ENCODE data around the gene CSTPP1.

The CSTPP1 gene

DNA sequence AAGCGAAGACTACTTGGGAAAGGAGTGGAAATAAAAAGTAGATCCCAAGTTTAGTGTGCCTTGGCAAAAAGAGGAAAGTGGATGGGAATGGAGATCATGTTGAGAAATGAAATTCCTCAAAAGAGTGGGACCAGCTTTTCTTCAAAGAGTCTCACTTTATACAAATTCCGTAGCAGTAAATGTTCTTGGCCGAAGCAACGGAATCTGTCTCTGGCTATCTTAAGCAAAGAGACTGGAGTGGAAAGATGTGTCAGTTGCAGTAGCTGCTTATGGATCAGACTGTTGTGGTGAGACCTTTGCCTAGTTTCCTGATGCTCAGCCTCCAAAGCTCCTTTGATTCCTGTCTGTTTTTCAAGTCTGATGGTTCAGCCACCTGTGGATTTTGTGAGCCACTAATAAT is 73.6 kb downstream of the CSTPP1 start:
- TF ChIP-seq, protein P1, sequence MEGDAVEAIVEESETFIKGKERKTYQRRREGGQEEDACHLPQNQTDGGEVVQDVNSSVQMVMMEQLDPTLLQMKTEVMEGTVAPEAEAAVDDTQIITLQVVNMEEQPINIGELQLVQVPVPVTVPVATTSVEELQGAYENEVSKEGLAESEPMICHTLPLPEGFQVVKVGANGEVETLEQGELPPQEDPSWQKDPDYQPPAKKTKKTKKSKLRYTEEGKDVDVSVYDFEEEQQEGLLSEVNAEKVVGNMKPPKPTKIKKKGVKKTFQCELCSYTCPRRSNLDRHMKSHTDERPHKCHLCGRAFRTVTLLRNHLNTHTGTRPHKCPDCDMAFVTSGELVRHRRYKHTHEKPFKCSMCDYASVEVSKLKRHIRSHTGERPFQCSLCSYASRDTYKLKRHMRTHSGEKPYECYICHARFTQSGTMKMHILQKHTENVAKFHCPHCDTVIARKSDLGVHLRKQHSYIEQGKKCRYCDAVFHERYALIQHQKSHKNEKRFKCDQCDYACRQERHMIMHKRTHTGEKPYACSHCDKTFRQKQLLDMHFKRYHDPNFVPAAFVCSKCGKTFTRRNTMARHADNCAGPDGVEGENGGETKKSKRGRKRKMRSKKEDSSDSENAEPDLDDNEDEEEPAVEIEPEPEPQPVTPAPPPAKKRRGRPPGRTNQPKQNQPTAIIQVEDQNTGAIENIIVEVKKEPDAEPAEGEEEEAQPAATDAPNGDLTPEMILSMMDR (conservative IDR thresholded peaks at IDR 0.05; ENCODE audit: low read depth, low read length): no peak
- Histone ChIP-seq H4K20me1 (ENCODE audit: insufficient read depth) (no peaks in the 10 kb centered on the region), H3K27ac (no peak overlapping the region), H3K4me2 (no peak overlapping the region), H2AFZ (ENCODE audit: low read depth) (no peak overlapping the region), H3K4me1 (ENCODE audit: low read depth, poor library complexity, severe bottlenecking) (peaks cover 6% of the 10 kb centered on the region), H3K79me2 (ENCODE audit: insufficient read depth, low read depth) (no peaks in the 10 kb centered on the region), H3K9ac (no peak overlapping the region), H3K27me3 (ENCODE audit: insufficient read depth, low read depth) (no peaks in the 10 kb centered on the region), H3K36me3 (ENCODE audit: insufficient read depth) (no peaks in the 10 kb centered on the region), H3K4me3 (IDR thresholded peaks at IDR 0.05; ENCODE audit: insufficient read depth, low read depth, low read length) (no peak overlapping the region)

DNA sequence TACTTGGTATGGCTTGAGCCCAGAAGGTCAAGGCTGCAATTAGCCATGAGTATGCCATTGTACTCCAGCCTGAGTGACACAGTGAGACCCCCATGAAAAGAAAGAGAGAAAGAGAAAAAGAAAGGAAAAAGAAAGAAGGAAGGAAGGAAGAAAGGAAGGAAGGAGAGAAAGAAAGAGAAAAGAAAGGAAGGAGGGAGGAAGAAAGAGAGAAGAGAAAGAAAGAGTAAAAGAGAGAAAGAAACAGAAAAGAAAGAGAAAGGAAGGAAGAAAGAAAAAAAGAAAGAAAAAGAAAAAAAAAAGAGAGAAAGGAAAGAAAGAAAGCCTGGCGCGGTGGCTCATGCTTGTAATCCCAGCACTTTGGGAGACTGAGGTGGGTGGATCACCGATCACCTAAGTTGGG is 77.5 kb downstream of the CSTPP1 start:
- Histone ChIP-seq H3K36me3 (ENCODE audit: insufficient read depth) (no peaks in the 10 kb centered on the region), H3K9ac (no peak overlapping the region), H3K27ac (no peak overlapping the region), H3K27me3 (ENCODE audit: insufficient read depth, low read depth) (no peaks in the 10 kb centered on the region), H3K4me3 (IDR thresholded peaks at IDR 0.05; ENCODE audit: insufficient read depth, low read depth, low read length) (no peak overlapping the region), H3K4me2 (no peak overlapping the region), H3K79me2 (ENCODE audit: insufficient read depth, low read depth) (no peaks in the 10 kb centered on the region), H2AFZ (ENCODE audit: low read depth) (no peak overlapping the region), H4K20me1 (ENCODE audit: insufficient read depth) (no peaks in the 10 kb centered on the region), H3K4me1 (ENCODE audit: low read depth, poor library complexity, severe bottlenecking) (peaks cover 12% of the 10 kb centered on the region)
- TF ChIP-seq, protein P1 (conservative IDR thresholded peaks at IDR 0.05; ENCODE audit: low read depth, low read length): no peak

DNA sequence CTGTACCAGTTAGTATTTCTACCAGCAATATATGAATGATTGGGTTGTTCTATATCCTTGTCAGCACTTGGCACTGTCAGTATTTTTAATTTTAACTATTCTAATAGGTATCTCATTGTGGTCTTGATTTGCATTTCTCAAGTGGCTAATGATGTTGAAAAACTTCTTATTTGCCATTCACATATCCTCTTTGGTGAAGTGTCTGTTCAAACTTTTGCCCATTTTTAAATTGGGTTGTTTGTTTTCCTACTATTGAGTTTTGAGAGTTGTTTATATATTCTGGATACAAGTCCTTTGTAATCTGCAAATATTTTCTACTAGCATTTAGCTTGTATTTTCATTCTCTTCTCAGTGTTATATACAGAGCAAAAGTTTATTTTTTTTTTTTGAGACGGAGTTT is 82.1 kb downstream of the CSTPP1 start:
- H3K36me3 ChIP-seq (ENCODE audit: insufficient read depth): no peaks in the 10 kb centered on the region
- H4K20me1 ChIP-seq (ENCODE audit: insufficient read depth): no peaks in the 10 kb centered on the region
- no peak overlapping the region for H3K9ac ChIP-seq
- no peaks in the 10 kb centered on the region for H3K27me3 ChIP-seq (ENCODE audit: insufficient read depth, low read depth)
- no peak overlapping the region for H3K4me3 ChIP-seq (IDR thresholded peaks at IDR 0.05; ENCODE audit: insufficient read depth, low read depth, low read length)
- TF ChIP-seq, protein P1 (conservative IDR thresholded peaks at IDR 0.05; ENCODE audit: low read depth, low read length): no peak
- H3K79me2 ChIP-seq (ENCODE audit: insufficient read depth, low read depth): no peaks in the 10 kb centered on the region
- H2AFZ ChIP-seq (ENCODE audit: low read depth): no peak overlapping the region
- H3K4me2 ChIP-seq: no peak overlapping the region
- no peak overlapping the region for H3K27ac ChIP-seq
- H3K4me1 ChIP-seq (ENCODE audit: low read depth, poor library complexity, severe bottlenecking): peaks cover 52% of the 10 kb centered on the region

DNA sequence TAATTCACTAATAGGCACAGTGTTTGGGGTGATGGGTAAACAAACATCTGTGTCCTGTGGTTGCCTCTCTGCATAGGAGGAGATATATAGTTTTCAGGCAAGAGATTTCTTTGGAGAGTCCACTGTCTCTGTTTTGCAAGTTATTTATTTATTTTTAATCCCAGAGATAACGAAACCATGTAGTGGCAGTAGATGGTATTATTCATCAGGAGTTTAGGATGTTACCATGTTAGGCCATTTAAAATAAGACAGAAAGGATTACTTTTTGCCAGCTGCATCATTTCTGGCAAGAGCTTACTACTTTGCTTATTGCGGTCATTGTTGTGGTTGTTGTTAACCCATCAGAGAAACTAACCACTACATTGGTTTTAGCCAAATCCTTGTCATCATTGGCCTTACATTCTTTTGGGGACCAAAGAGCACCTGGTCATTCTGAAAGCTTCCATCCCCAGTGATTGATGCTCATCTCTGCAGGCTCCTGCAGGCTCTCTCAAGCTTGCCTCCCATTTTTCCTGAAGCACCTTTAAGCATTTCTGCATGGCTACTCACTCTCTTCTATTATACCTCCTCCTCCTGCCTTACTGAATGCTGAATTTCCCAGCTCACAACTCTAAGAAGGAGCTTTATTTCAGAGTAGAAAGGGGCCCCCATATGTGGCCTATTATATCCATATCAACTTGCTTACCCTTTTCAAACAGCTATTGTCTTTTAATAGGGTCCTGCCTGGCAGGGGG is 84.4 kb downstream of the CSTPP1 start:
- Histone ChIP-seq H3K4me3 (IDR thresholded peaks at IDR 0.05; ENCODE audit: insufficient read depth, low read depth, low read length) (no peak overlapping the region), H3K4me1 (ENCODE audit: low read depth, poor library complexity, severe bottlenecking) (peaks cover 52% of the 10 kb centered on the region), H3K79me2 (ENCODE audit: insufficient read depth, low read depth) (no peaks in the 10 kb centered on the region), H2AFZ (ENCODE audit: low read depth) (no peak overlapping the region), H3K36me3 (ENCODE audit: insufficient read depth) (no peaks in the 10 kb centered on the region), H3K27me3 (ENCODE audit: insufficient read depth, low read depth) (no peaks in the 10 kb centered on the region), H3K9ac (no peak overlapping the region), H3K4me2 (peak overlapping the region; percentile 58), H4K20me1 (ENCODE audit: insufficient read depth) (no peaks in the 10 kb centered on the region), H3K27ac (peak overlapping the region; percentile 51)
- TF ChIP-seq, protein P1 (conservative IDR thresholded peaks at IDR 0.05; ENCODE audit: low read depth, low read length): no peak

All from KMS-11 (cell line).